ENCODE results near the gene NFIB. TPM values are rescaled to one million over a fixed set of nuclear protein-coding genes. Genes with fewer than 3 reads are reported as not detected.

Gene NFIB
- total and polyA plus RNA-seq, 2 of the 13 experiments (the other 11 are each of a cell fraction or from before 2014, with no cell fraction given) = 0.98 to 4.6 TPM

GRCh38 chr9:14314424-14314928, 535 bp upstream of the NFIB start:
- ATAC-seq (peak; percentile 4; the same call in 1 of the 3 replicates), FAIRE-seq (no peak), DNase-seq (ENCODE audit: low spot score) (peak; percentile 57)
- intact Hi-C loops (cut with micrococcal nuclease; ENCODE audit: unreplicated experiment) = no loop called here
- Histone ChIP-seq H3K4me1 (ENCODE audit: insufficient read depth, low read length) (peaks cover 35% of the 10 kb centered on the region), H3K4me2 (ENCODE audit: low read depth, low read length) (peak overlapping the region; percentile 64), H3K27ac (ENCODE audit: extremely low read length, insufficient read depth, low read length) (peak overlapping the region; percentile 80), H3K4me3 (replicated peaks in 1 of 3; ENCODE audit: insufficient read depth in 1 of 3, low read depth in 2 of 3, low read length in 3 of 3) (peak overlapping the region; percentile 62 to 75 (median 66); a peak in 5 of 6 replicates), H3K79me2 (ENCODE audit: insufficient read depth, low read length) (peaks cover 30% of the 10 kb centered on the region), H3K9me3 (ENCODE audit: low read length) (no peaks in the 10 kb centered on the region), H3K36me3 (replicated peaks in 1 of 2; ENCODE audit: control insufficient read depth in 1 of 2, insufficient read depth in 2 of 2, low read length in 2 of 2) (no peaks in the 10 kb centered on the region), H3K27me3 (ENCODE audit: control insufficient read depth in 1 of 2, insufficient read depth in 2 of 2, low read length in 2 of 2) (no peaks in the 10 kb centered on the region; a peak in 1 of 5 replicates), H3K9ac (ENCODE audit: insufficient read depth, low read depth, low read length) (peak overlapping the region; percentile 68), H2AFZ (ENCODE audit: low read length) (no peak overlapping the region), H4K20me1 (ENCODE audit: insufficient read depth, low read length) (no peaks in the 10 kb centered on the region)
- POLR2A ChIA-PET = interaction anchor here (0.6 to 0.9 kb wide), 3 partner anchors 36 to 102 kb away, joined by 3 read pairs; no protein-coding TSS in a partner anchor
- no peak for TF ChIP-seq PLRG1 (conservative IDR thresholded peaks at IDR 0.05)
- TF ChIP-seq RBM39 (IDR thresholded peaks at IDR 0.05; ENCODE audit: low read depth, low read length, poor library complexity, severe bottlenecking) = no peak
- TF ChIP-seq ZNF740 (CRISPR knock-in tag; IDR thresholded peaks at IDR 0.05) = 0 out of 2 replicates have a peak, but pooled peaks have one; percentile 55
- 0 out of 2 replicates have a peak, but pooled peaks have one; percentile 67 for TF ChIP-seq POLR2G (IDR thresholded peaks at IDR 0.05; ENCODE audit: low read depth, low read length)
- peak; percentile 23 for TF ChIP-seq ASH2L (IDR thresholded peaks at IDR 0.05; ENCODE audit: insufficient read length, low read depth, low read length)
- TF ChIP-seq KDM2A (CRISPR knock-in tag; IDR thresholded peaks at IDR 0.05; ENCODE audit: borderline replicate concordance, low read depth) = peak; percentile 1; the same call in 1 of the 2 replicates
- 0 out of 2 replicates have a peak, but pooled peaks have one; percentile 14 for TF ChIP-seq PHF21A (CRISPR knock-in tag; IDR thresholded peaks at IDR 0.05)
- 0 out of 4 replicates have a peak, but pooled peaks of 1 of the 2 experiments have one; percentile 6 for TF ChIP-seq POLR2A (IDR thresholded peaks at IDR 0.05; ENCODE audit: insufficient read depth in 1 of 2, low read depth in 2 of 2, low read length in 2 of 2)
- in situ Hi-C loops (cut with HindIII; ENCODE audit: extremely low pct_ligation_motif_present, low pct_unique_long_range_greater_than_20kb) = no loop called here
- no TSS peak for BruUV-seq (replicated peaks)
- WGBS (ENCODE audit: low lambda C conversion rate) = 35% methylated on average over 21 of the region's 21 CpGs
- CTCF ChIA-PET (ENCODE audit: low intra/inter-chr PET ratio, low total read pairs) = no interaction called here

All from HepG2 (cell line).